ENCODE data around the gene CADM1. TPM values are rescaled to one million over a fixed set of nuclear protein-coding genes. Genes with fewer than 3 reads are reported as not detected.

The CADM1 gene
- total RNA-seq, 2 donors from 2014 or later: 49.6 to 137 TPM

DNA sequence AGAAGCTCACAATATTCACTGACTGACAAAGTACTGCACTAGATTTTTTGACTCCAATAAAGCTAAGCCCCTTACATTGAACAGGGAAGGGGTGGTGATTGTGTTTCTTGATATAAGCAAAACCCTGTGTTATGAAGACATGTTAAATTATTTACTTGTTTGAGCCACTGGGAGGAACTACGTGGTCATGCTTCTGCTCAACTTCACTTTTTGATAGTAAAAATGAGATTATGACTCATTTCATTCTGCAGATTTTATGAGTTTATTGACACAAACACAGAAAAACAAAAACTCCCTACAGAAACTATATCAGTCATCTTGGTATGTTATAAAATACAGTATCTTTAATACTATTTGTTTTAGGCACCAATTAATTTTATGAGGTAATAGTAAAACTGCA lies 124.7 kb downstream of the CADM1 start:
- Histone ChIP-seq H3K4me1 (replicated peaks) (no peaks in the 10 kb centered on the region), H3K27ac (no peak overlapping the region), H3K9me3 (no peaks in the 10 kb centered on the region), H3K36me3 (no peaks in the 10 kb centered on the region), H3K4me3 (no peak overlapping the region), H3K27me3 (replicated peaks; ENCODE audit: insufficient read depth) (no peaks in the 10 kb centered on the region)
- TF ChIP-seq POLR2AphosphoS5 (IDR thresholded peaks at IDR 0.05) (no peak), POLR2A (IDR thresholded peaks at IDR 0.05) (no peak)
- TF ChIP-seq, protein P1, sequence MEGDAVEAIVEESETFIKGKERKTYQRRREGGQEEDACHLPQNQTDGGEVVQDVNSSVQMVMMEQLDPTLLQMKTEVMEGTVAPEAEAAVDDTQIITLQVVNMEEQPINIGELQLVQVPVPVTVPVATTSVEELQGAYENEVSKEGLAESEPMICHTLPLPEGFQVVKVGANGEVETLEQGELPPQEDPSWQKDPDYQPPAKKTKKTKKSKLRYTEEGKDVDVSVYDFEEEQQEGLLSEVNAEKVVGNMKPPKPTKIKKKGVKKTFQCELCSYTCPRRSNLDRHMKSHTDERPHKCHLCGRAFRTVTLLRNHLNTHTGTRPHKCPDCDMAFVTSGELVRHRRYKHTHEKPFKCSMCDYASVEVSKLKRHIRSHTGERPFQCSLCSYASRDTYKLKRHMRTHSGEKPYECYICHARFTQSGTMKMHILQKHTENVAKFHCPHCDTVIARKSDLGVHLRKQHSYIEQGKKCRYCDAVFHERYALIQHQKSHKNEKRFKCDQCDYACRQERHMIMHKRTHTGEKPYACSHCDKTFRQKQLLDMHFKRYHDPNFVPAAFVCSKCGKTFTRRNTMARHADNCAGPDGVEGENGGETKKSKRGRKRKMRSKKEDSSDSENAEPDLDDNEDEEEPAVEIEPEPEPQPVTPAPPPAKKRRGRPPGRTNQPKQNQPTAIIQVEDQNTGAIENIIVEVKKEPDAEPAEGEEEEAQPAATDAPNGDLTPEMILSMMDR (IDR thresholded peaks at IDR 0.05): no peak
- intact Hi-C loops (cut with DNase I): no loop called here
- WGBS: 46% methylated on average over 1 of the region's 1 CpG
- no peak for DNase-seq (ENCODE audit: low spot score)

DNA sequence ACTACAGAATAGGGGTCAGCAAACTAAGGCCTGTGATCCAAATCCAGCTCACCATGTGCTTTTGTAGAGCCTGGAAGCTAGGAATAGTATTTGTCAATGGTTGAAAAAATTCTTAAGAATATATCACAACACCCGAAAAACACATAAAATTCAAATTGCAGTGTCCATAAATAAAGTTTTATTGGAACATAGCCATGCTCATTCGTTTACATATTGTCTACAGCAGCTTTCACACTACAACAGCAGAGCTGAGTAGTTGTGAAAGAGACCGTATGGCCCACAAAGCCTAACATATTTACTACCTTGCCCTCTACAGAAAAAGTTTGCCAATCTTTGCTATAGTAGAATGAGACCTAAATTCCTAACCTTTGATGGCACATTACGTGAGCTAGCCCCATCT lies 125.7 kb downstream of the CADM1 start:
- no peak for DNase-seq (ENCODE audit: low spot score)
- Histone ChIP-seq H3K36me3 (no peaks in the 10 kb centered on the region), H3K27ac (no peak overlapping the region), H3K4me1 (replicated peaks) (no peaks in the 10 kb centered on the region), H3K27me3 (replicated peaks; ENCODE audit: insufficient read depth) (no peaks in the 10 kb centered on the region), H3K9me3 (no peaks in the 10 kb centered on the region), H3K4me3 (no peak overlapping the region)
- no peak for TF ChIP-seq POLR2A (IDR thresholded peaks at IDR 0.05)
- TF ChIP-seq, protein P1 (IDR thresholded peaks at IDR 0.05): no peak
- TF ChIP-seq POLR2AphosphoS5 (IDR thresholded peaks at IDR 0.05): no peak
- intact Hi-C loops (cut with DNase I): no loop called here
- WGBS: 95% methylated on average over 4 of the region's 4 CpGs

DNA sequence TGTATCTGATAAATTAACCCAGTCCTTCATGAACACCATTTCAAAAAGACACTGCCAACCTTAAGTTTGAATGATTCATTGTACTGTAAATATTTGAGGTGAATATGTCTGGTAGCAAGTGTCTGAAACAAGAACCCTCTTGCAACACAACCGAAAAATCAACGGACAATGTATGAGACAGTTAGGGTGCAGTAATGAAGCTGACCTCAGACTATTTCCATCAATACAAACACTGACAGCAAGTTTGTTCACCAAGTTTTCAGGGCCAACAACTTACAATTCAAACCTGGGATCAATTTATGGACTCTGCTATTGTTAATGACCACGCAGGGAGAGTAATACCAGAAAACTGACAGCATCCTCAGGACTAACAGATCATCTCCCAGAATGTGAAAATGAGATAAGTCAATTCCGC lies 126.3 kb downstream of the CADM1 start:
- Histone ChIP-seq H3K4me3 (no peak overlapping the region), H3K9me3 (no peaks in the 10 kb centered on the region), H3K27me3 (replicated peaks; ENCODE audit: insufficient read depth) (no peaks in the 10 kb centered on the region), H3K36me3 (no peaks in the 10 kb centered on the region), H3K4me1 (replicated peaks) (no peaks in the 10 kb centered on the region), H3K27ac (no peak overlapping the region)
- intact Hi-C loops (cut with DNase I): no loop called here
- TF ChIP-seq POLR2AphosphoS5 (IDR thresholded peaks at IDR 0.05): no peak
- TF ChIP-seq, protein P1 (IDR thresholded peaks at IDR 0.05): no peak
- TF ChIP-seq POLR2A (IDR thresholded peaks at IDR 0.05): no peak
- no peak for DNase-seq (ENCODE audit: low spot score)
- 81% methylated on average over 4 of the region's 4 CpGs for WGBS

DNA sequence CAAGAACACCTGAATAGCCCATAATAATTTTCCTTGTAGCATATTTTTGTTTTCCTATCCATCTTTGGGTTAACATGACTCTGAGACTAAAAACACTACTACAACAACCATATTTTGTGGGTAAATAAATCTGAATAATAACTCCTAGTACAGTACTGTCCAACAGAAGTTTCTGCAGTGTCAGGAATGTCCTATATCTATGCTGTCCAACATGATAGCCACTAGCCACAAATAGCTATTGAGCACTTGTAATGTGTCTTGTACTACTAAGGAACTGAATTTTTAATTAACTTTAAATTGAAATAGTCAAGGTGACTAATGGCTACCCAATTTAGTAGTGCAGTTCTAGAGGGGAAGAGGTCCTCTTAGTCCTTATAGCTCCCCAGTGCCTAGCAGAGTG lies 135.6 kb downstream of the CADM1 start:
- no peak for DNase-seq (ENCODE audit: low spot score)
- Histone ChIP-seq H3K27me3 (replicated peaks; ENCODE audit: insufficient read depth) (no peaks in the 10 kb centered on the region), H3K36me3 (no peaks in the 10 kb centered on the region), H3K9me3 (no peaks in the 10 kb centered on the region), H3K27ac (no peak overlapping the region), H3K4me3 (no peak overlapping the region), H3K4me1 (replicated peaks) (no peaks in the 10 kb centered on the region)
- TF ChIP-seq, protein P1 (IDR thresholded peaks at IDR 0.05): no peak
- TF ChIP-seq POLR2A (IDR thresholded peaks at IDR 0.05) (no peak), POLR2AphosphoS5 (IDR thresholded peaks at IDR 0.05) (no peak)
- intact Hi-C loops (cut with DNase I): no loop called here

DNA sequence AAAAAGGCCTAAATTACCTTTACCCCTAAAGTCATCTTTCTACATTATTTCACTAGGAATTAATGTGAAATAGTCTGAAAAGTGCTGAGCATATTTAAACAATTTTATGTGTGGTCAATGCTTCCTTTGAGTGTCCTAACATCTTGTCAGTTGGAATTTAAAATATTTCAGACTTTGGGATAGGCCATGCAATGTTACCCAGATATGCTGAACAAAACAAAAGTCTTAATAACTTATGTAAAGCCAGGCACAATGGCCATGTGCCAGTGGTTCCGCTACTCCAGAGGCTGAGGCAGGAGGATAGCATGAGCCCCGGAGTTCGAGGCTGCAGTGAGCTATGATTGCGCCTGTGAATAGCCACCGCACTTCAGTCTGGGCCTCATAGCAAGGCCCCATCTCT lies 137.4 kb downstream of the CADM1 start:
- no peak overlapping the region for H3K4me3 ChIP-seq
- H3K9me3 ChIP-seq: no peaks in the 10 kb centered on the region
- DNase-seq (ENCODE audit: low spot score): no peak
- H3K27me3 ChIP-seq (replicated peaks; ENCODE audit: insufficient read depth): no peaks in the 10 kb centered on the region
- intact Hi-C loops (cut with DNase I): no loop called here
- TF ChIP-seq POLR2A (IDR thresholded peaks at IDR 0.05) (no peak), POLR2AphosphoS5 (IDR thresholded peaks at IDR 0.05) (no peak)
- TF ChIP-seq, protein P1 (IDR thresholded peaks at IDR 0.05): no peak
- H3K36me3 ChIP-seq: no peaks in the 10 kb centered on the region
- H3K27ac ChIP-seq: no peak overlapping the region
- no peaks in the 10 kb centered on the region for H3K4me1 ChIP-seq (replicated peaks)
- WGBS: 91% methylated on average over 5 of the region's 5 CpGs

Measured in prostate gland (tissue), 2 donors.